HG03064 (cell line): ENCODE data around the gene CIBAR2.

Experiments
- ATAC-seq: cut with Tn5 transposase; IDR thresholded peaks from one replicate; pipeline ENCODE4 v1.9.1; 2021; ENCODE audit warnings: low read depth; ENCODE audit not compliant: unreplicated experiment

Gene CIBAR2

GRCh38 chr16:85112364-85112763, at the start of gene CIBAR2:
CIBAR2 (minus strand) TSS chr16:85112472; CDS start chr16:85112352, 120 bp downstream.
- no peak for ATAC-seq

GRCh38 chr16:85159179-85159980, 47.1 kb upstream of the CIBAR2 start:
- no peak for ATAC-seq

GRCh38 chr16:85158743-85159178, 46.5 kb upstream of the CIBAR2 start:
- ATAC-seq: no peak

GRCh38 chr16:85157813-85158742, 45.8 kb upstream of the CIBAR2 start:
- no peak for ATAC-seq

GRCh38 chr16:85157372-85157771, 45.1 kb upstream of the CIBAR2 start:
- no peak for ATAC-seq

GRCh38 chr16:85156869-85157268, 44.6 kb upstream of the CIBAR2 start:
- no peak for ATAC-seq

GRCh38 chr16:85156440-85156839, 44.2 kb upstream of the CIBAR2 start:
- ATAC-seq: no peak

GRCh38 chr16:85153656-85154091, 41.4 kb upstream of the CIBAR2 start:
- ATAC-seq: no peak

GRCh38 chr16:85153046-85153445, 40.8 kb upstream of the CIBAR2 start:
- ATAC-seq: no peak

- no peak for ATAC-seq
Measured at GRCh38 chr16:85152414-85153030, 40.2 kb upstream of the CIBAR2 start.

- ATAC-seq: no peak
Measured at GRCh38 chr16:85151603-85152413, 39.5 kb upstream of the CIBAR2 start.

GRCh38 chr16:85151079-85151602, 38.9 kb upstream of the CIBAR2 start:
- no peak for ATAC-seq

GRCh38 chr16:85150331-85150940, 38.2 kb upstream of the CIBAR2 start:
- no peak for ATAC-seq

GRCh38 chr16:85149776-85150175, 37.5 kb upstream of the CIBAR2 start:
- no peak for ATAC-seq

- no peak for ATAC-seq
Measured at GRCh38 chr16:85148931-85149330, 36.7 kb upstream of the CIBAR2 start.

GRCh38 chr16:85146922-85147651, 34.8 kb upstream of the CIBAR2 start:
- no peak for ATAC-seq

GRCh38 chr16:85146532-85146797, 34.2 kb upstream of the CIBAR2 start:
- no peak for ATAC-seq

GRCh38 chr16:85145734-85146531, 33.7 kb upstream of the CIBAR2 start:
- no peak for ATAC-seq
